D721Med (cell line): ENCODE results near the gene VPS39.
A peak's percentile ranks its signal among the peaks of the same experiment; 100 is the strongest.

Experiments
- DNase-seq: peaks from one replicate; pipeline ENCODE4 v3.0.0; 2011; ENCODE audit warnings: low spot score; ENCODE audit not compliant: insufficient read length
- FAIRE-seq: peaks from 2 replicates; lab custom pipeline; 2011; peaks lifted over from hg19 to GRCh38; lab: Jason Lieb, UNC
- TF ChIP-seq, protein P1 (sequence below): IDR thresholded peaks from 2 replicates; pipeline ENCODE4 v1.5.1; 2012; ENCODE audit warnings: mild to moderate bottlenecking, control low read depth; ENCODE audit not compliant: insufficient read depth; ENCODE audit errors: missing control alignments

Gene VPS39

DNA sequence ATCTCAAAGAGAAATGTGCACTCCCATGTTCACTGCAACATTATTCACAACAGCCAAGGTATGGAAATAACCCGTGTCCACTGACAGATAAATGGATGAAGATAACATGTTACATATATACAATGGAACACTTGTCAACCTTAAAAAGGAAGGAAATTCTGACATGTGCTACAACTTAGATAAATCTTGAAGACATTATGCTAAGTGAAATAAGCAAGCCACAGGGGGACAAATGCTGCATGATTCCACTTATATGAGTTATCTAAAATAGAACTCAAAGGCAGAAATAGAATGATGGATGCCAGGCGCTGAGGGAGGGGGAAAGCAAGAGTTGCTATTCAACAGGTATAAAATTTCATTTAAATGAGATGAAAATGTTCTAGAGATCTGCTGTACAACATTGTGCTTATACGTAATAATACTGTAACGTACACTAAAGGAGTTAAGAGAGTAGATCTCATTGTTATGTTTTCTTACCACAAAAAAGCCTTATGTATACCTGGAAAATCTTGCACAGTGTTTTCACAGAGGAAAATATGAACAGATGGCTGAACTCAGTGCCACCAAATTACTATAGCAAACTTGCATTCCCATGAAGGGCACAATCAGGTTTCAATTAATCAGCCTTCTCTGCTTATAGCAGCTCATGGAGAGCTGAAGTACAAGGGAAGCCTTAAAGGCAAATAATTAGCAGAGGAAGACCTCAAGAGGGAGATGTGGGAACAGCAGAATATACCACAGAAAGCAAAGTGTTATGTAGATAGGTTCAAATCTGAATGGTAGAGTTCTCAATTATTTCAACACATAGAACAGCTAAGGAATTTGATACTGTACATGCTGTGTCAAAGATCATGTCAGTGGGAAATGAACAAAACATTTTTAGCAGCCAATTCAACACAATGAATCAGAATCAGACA lies 8.1 kb upstream of the VPS39 start:
- FAIRE-seq (peak; percentile 63), DNase-seq (no peak)
- TF ChIP-seq, protein P1, sequence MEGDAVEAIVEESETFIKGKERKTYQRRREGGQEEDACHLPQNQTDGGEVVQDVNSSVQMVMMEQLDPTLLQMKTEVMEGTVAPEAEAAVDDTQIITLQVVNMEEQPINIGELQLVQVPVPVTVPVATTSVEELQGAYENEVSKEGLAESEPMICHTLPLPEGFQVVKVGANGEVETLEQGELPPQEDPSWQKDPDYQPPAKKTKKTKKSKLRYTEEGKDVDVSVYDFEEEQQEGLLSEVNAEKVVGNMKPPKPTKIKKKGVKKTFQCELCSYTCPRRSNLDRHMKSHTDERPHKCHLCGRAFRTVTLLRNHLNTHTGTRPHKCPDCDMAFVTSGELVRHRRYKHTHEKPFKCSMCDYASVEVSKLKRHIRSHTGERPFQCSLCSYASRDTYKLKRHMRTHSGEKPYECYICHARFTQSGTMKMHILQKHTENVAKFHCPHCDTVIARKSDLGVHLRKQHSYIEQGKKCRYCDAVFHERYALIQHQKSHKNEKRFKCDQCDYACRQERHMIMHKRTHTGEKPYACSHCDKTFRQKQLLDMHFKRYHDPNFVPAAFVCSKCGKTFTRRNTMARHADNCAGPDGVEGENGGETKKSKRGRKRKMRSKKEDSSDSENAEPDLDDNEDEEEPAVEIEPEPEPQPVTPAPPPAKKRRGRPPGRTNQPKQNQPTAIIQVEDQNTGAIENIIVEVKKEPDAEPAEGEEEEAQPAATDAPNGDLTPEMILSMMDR = peak; percentile 37

DNA sequence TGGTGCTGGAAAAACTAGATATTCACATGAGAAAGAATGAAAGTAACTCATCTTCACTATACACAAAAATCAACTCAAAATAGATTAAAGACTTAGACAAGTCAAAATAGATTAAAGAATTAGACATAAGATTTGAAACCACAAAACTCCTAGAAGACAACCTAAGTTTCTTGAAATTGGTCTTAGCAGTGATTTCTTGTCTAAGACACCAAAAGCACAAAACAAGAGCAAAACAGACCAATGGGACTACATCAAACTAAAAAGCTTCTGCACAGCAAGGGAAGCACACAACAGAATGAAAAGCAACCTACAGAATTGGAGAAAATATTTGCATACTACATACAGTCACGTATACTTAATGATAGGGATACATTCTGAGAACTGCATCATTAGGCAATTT lies 6.5 kb upstream of the VPS39 start:
- DNase-seq (no peak), FAIRE-seq (peak; percentile 86)
- TF ChIP-seq, protein P1 = no peak

DNA sequence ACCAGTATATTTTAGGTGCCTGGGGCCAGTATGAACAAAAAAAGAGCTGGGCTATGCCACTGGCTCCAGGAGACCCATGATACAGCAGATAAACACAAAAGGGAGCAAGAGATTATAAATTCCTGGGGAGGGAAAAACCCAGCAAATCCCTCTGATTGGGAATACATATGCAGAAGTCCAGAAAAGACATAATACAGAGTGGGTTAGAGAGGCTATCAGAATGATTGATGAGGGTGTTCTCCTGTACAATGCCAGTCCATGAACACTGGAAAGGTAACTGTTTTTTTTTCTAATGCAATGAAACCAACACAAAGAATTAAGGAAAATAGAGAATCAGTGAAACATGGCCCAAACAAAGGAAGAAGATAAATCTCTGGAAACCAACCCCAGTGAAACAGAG lies 5.4 kb upstream of the VPS39 start:
- TF ChIP-seq, protein P1 = no peak
- no peak for FAIRE-seq
- DNase-seq = no peak

DNA sequence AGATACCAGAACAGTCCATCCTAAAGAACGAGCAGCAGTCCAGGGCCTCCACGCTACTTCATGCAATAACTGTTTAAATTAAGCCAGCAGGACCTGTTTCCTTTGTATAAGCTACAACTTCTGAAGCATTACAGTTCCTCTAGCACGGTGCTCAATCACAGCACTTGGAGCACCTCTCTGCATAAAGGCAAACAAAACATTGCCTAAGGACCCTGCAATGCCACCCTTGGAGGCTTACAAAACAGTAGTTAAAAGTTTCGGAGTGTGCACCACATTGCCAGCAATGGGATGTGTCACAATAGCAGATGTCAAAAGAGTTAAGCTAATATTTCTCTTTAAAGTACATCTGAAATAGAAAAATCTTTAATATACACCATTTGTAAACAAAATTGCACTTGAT lies 2.6 kb upstream of the VPS39 start:
- DNase-seq = no peak
- no peak for FAIRE-seq
- TF ChIP-seq, protein P1 = no peak

DNA sequence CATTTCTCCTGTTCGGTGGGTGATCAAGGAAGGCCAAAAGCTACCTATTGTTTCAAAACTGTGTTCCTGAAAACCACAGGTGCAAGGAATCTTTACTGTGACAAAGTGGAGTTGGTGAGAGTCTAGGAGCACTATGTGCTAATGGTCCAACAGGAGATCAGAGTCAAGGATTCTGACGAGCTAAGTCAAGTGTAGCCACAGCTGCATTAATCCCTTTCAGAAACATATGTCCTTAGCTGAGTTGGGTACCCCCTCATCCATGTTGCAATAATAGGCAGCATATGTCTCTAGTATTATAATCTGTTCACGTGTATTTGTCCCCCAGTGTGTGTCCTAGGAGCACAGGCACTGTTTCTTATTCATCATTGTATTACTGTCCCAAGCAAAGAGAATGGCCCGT lies 1.7 kb downstream of the VPS39 start:
- TF ChIP-seq, protein P1 = no peak
- FAIRE-seq (peak; percentile 73), DNase-seq (no peak)

DNA sequence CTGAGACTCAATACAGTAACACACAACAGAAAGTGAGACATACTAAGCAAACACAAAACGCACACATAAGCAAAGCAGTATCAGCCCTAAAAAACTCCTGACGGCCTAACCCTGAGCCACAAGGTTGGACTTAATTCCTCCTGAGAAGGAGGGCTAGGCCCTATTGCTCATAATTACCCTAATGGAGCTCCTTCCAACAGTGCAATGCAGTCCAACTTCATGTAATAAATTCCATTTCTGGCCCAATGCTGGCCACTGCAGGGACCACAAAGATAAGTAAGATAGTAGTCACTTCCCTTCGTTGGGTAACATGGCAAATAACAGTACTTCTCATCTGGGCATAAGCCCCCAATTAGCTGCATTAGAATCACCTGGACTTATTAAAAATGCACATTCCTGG lies 4.2 kb downstream of the VPS39 start:
- TF ChIP-seq, protein P1 = no peak
- FAIRE-seq (no peak), DNase-seq (no peak)

DNA sequence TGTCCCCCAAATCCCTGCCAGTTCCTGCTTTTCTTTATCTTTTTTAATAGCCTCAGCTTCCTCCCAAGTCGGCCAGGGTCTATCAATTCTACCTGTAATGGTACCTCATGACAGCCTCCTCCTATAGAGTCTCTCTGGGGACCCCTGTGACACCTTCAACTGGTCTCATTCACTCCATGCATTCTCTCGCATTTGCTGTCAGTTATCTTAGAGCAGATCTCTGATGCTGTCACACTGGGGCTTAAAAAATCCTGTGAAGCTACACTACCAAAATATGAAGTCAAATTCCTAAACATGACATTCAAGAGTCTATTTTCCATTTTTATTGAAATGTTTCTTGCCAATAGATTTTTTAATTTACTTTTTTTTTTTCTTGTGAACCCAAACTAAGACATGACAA lies 5.5 kb downstream of the VPS39 start:
- DNase-seq (no peak), FAIRE-seq (no peak)
- TF ChIP-seq, protein P1 = no peak
